DOHH2 (cell line): ENCODE measurements around the gene KLHL7.
"Not testable (repeated sequence)": the region's sequence is repeated elsewhere in the genome, so short reads cannot be mapped to it uniquely, and the experiment has no call there.

ENCODE experiments used
- CTCF ChIP-seq: fragments of 200-600 bp; sonication (generic); IDR thresholded peaks from one replicate; pipeline ENCODE4 v1.5.1; 2014; ENCODE audit warnings: antibody characterized with exemption, mild to moderate bottlenecking, low read depth, low read length; ENCODE audit not compliant: poor library complexity, severe bottlenecking
- EZH2phosphoT487 ChIP-seq: fragments of 200-600 bp; sonication (generic); IDR thresholded peaks from 2 replicates; pipeline ENCODE4 v1.6.1; 2017; ENCODE audit warnings: borderline replicate concordance, mild to moderate bottlenecking, antibody characterized with exemption, low read length, moderate library complexity, mixed read lengths

- not testable (repeated sequence) for TF ChIP-seq CTCF, EZH2phosphoT487
Measured at GRCh38 chr7:23197745-23198144, 92.2 kb downstream of the KLHL7 start.
